NAMALWA (cell line): ENCODE measurements around the gene EPHA10.

ENCODE experiments used
- DNase-seq: peaks from one replicate; pipeline ENCODE4 v3.0.0-alpha.2; 2015; ENCODE audit warnings: low spot score

Gene EPHA10

DNA sequence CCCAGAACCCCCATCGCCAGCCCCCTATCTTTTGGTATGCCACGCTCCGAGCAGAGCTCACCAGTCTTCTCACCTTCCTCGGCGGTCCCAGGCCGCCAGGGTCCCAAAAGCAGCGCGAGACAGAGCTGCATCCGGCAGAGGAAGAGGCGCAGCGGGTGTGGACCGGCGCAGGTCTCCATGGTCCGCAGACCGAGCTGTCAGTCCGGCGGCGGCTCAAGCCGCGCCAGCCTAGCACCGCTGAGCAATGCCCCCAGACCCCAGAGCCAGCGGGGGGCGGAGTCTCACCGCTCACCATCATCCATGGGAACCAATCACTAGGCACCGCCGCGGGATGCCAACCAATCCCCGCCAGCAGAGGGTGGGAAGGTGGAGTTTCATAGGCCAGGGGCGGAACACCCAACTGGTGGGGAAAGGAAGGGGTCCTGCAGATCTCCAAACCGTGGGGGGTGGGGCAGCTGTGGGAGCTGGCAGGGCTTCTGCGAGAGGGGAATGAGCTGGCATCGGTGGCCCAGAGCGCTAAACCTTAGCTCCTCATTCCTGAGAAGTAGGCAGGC, at the start of gene EPHA10:
Gene EPHA10 (minus strand): TSS at position 233 of the 554 bp plus-strand sequence. CDS start 54 bp downstream, at position 179.
- no peak for DNase-seq

DNA sequence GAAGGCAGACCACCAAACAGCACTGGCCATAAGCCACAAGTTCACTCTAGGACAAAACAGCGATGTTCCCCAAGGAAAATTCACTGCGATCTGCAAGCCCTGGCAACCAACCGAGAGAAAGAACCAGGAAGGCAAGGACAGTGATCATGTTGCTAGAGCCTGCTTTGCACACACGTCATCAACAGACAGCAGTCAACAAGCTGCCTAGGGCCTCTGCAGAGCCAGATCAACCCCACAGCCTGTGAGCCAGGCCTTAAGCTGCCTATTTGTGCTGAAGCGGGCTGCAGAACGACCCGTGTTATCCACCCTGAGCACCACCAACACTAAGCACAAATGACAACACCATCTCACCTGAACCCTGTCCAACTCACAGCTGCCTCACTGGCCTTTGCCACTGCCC, 49.3 kb upstream of the EPHA10 start:
- no peak for DNase-seq

GRCh38 chr1:37813529-37814145, 48.7 kb upstream of the EPHA10 start:
- no peak for DNase-seq

GRCh38 chr1:37811027-37811655, 46.2 kb upstream of the EPHA10 start:
- peak; percentile 89 for DNase-seq

DNA sequence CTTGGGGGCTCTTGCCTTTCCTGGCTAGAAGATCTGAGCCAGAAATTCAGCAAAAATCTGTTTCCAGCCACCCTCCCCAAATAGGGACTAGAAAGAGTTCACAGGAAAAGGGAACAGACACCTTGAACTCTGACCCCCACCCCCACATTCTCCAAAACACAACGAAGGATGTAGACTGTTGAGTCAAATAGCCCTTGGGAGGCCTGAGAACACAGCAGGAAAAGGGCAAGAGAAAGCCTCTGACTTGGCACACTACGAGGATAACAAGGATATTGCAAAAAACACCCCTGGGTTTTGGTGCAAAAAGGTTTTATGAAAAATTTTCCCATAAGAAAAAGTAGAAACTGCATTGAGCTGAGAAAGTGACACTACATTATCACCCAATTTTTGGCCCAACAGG, 45.0 kb upstream of the EPHA10 start:
- no peak for DNase-seq

GRCh38 chr1:37808369-37809319, 43.7 kb upstream of the EPHA10 start:
- DNase-seq = peak; percentile 51

DNA sequence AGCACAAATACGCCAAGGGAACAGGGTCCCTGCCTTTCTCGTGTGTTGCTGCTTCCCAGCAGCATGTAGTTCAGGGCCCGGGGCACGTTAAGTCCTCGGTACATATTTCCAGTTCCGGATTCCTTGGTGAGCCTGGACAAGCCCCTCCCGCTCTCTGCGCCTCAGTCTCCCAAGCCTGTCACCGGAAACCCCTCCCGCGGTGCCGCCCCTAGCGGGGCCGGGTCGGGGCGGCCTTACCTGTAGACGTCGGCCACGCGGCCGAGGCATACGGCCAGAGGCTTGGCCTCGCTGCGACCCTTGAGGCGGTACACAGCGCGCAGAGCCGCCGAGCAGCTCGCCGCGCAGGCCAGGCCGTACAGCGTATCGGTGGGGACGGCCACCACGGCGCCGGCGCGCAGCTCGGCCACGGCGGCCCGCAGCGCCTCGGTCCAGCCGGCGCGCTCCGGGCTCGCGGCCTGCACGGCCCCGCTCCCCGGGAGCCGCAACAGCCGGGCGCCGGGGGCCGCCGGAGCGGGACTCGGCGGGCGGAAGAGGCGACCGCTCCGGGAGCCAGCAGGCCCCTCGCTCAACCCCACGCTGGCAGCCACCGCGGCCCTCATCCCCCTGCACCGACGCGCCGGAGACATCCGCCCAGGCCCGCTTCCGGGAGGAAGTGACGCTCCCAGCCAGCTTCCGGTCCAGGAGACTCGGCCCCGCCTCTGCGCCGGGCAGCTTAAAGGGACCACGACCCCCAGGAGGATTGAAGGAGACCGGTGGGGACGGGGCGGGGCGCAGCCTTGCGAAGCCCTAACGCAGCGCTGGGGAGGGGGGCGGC, 42.8 kb upstream of the EPHA10 start, which contains the start of the genes C1orf122 and YRDC:
Gene C1orf122 (plus strand): TSS at position 236 of the 814 bp plus-strand sequence. CDS start 615 bp downstream, outside the sequence.
Gene YRDC (minus strand): TSS at position 654 of the 814 bp plus-strand sequence. CDS start 28 bp downstream, at position 626.
- DNase-seq = peak; percentile 94

DNA sequence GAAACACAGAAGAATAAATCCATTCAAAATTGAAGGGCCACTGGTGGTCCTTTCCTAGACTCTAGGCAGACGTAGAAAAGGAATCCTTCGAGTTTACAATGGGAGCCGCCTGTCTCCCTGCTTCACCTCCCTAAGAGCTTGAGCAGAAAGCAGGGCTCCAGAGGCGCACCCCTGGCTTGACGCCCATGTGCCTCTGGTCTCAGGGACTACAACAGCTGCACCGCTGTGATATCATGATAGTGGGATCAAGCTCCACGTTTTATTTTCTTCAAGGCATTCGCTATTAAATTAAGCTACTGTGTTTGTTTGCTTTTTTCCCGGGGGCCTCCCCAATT, 42.3 kb upstream of the EPHA10 start:
- DNase-seq = no peak

GRCh38 chr1:37802439-37802838, 37.5 kb upstream of the EPHA10 start:
- DNase-seq = no peak

DNA sequence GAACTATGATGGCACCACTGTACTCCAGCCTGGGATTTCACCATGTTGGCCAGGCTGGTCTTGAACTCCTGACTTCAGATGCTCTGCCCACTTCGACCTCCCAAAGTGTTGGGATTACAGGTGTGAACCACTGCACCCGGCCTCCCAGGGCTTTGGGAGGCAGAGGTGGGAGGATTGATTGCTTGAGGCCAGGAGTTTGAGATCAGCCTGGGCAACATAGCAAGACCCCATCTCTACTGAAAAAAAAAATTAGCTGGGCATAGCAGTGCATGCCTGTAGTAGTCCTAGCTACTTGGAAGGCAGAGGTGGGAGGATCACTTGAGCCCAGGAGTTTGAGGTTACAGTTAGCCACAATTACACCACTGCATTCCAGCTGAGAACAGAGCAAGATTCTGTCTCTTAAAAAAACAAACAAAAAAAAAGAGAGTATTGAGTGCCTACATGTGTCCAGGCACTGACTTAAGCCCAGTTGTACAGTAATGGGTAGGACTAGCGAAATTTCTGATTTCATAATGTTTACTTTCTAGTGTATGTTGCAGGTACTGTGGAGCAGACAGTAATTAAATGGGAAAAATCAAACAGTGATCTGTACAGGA, 32.9 kb upstream of the EPHA10 start:
- no peak for DNase-seq

DNA sequence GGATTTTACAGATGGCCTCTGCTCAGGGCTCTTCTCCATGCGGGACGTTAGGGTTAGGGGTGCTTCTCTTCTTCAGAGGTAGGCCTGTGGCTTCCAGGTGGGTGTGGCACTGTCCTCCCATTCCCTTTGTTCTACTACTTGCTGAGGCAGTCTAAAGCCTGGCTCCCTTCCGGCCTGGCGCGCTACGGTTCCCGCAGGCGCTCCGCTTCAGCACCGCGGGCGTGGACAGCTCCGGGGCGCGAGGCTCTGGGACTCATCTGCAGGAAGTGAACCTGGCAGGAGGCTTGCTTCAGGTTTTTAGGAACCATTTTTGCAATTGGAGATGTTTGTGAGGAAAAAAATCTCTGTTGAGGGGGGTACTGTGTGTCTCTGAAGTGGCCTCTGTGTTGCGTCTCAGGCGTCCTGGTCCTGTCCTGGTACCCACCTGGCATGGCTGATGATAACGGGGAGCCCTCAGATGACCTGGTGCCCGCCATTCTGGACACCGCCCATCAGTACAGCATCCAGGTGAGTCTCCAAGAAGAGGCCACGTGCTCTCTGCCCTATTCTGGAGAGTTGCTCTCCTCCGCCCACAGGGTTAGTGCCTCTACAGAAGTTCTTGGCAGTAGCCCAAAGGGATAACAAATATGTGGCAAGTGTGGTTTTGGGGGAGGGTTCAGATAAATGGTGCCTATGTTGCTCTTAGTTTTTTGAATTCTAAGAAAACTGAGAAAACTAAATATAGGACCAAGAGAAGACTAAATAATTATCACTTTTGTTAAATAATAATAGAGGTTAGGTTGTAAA, 30.6 kb upstream of the EPHA10 start:
- no peak for DNase-seq

- no peak for DNase-seq
Measured at GRCh38 chr1:37794372-37795339, 29.7 kb upstream of the EPHA10 start.

DNA sequence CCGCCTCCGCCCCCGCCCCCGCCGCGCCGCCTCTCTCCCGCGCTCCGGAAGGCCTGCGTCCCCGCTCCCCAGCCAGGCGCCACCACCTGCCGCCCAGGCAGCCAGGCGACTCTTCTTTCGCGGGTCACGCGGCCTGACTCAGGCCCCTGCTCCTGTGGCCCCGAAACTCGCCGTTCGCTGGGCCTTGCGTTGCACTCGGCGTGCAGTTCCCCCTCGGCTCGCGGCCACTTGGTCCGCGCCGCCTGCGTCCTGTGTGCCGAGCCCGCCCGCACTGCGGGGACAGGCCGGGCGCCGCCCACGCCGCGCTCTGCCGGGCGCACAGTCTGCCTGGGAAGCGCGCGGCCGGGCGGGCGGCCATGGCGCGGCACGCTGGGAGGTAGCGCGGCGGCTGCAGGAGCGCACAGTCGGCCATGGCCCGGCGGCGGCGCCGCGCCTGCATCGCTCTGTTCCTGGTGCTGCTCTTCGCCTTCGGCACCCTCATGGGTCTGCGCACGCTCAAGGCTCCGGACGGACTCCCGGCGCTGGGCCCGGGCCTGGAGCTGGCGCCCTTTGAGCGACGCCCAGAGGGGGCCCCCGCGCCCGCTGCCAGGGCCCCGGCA, 29.0 kb upstream of the EPHA10 start, which contains the start of gene MANEAL:
Gene MANEAL (plus strand): TSS at position 75 of the 599 bp plus-strand sequence. CDS start 336 bp downstream, at position 411.
- peak; percentile 43 for DNase-seq

DNA sequence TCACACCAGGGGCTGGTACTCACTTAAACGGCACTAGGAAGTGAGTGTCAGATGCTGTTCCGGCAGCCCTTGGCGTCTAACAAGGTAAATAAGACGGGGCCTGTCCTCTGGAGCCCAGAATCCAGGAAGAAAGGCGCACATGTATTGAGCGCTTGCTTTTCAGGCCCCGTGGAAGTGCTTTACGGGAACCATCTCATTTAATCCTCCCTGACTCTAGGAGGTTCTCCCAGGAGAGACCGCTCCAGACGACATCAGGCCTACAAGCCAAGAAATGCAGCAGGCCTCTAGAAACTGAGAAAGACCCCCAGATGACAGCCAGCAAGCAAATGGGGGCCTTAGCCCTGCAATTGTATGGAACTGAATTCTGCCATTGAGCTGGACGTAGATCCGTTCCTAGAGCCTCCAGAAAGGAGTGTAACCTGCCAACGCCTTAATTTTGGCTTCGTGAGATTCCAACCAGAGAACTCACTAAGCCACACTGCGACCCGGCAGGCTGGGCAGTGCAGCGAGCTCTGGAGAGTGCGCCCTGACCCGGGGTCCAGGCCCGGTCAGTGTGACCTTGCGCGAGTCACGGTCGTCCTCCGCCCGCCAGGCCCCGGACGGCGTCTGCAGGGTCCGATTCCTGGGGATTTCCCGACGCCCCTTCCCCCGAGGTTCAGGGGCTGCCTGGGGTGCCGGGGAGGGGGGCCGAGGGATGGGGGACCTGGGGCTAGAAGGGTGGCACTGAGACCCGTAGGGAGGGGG, 28.2 kb upstream of the EPHA10 start:
- DNase-seq = no peak

DNA sequence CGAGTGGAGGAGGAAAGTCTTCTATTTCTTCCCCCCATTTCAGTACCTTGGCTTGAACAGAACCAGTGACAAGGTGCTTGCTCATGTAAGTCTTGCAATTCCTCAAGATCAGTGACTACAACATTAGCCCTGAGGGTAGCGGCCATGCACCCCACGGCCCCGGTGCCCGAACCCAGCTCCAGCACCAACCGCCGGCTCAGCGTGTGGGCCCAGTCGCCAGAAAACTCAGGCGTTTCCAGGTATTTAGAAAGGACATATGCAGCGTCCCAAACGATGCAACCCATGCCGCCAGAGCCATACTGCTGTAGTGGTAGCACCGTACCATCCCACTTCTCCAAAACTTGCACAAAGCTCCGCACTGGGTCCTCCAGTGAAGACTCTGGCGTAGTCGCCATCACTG, 17.6 kb upstream of the EPHA10 start:
- no peak for DNase-seq

GRCh38 chr1:37778654-37779053, 13.7 kb upstream of the EPHA10 start:
- DNase-seq = no peak

GRCh38 chr1:37776946-37777516, 12.1 kb upstream of the EPHA10 start:
- DNase-seq = no peak
